DLD1 (cell line): Measurements from ENCODE around the gene ZNF484.
"Not testable (repeated sequence)": the region's sequence is repeated elsewhere in the genome, so short reads cannot be mapped to it uniquely, and the experiment has no call there.

ENCODE experiments used
- in situ Hi-C: cut with HindIII; loops from 2 replicates; pipeline ENCODE4 v1.10.0; 2017; ENCODE audit warnings: low sequenced_read_pairs

The ZNF484 gene

GRCh38 chr9:92877531-92878430 lies at the start of gene ZNF484:
Gene ZNF484, minus strand, starts transcription at chr9:92878038. Its CDS starts 3,009 bp downstream, at chr9:92875029.
- in situ Hi-C loops, result no loop called here

- in situ Hi-C loops, result no loop called here
Observed at GRCh38 chr9:92920437-92920836, 42.6 kb upstream of the ZNF484 start.

DNA sequence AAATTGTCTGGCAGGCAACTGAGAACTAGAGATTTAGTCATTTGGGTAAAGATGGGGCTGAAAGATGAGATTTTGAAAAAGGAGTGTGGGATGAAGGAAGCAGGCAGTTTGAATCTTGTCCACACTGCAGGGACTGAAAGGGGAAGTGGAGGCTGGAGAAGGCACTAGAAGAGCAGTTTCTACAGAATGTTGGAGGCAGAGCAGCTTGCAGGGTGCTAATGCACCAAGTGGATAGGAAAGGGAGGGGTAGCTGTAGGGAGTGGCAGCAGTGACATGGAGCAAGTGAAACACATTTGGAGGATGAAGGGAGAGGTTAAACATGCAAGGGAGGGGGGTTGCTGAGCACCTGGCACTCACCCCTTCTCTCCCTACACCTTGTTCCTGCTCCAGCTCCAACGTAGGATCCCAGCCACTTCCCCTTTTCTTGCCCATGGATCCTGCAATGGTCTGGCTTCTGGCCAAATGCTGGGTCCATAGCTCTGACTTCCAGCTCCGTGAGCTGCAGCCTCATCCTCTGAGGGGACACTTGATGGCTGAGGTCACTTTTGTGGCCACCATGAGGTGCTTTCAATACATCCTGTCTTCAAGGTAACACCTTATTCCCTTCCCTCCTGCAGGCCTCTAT lies 39.5 kb upstream of the ZNF484 start:
- in situ Hi-C loops, result no loop called here

- in situ Hi-C loops, result no loop called here
Observed at GRCh38 chr9:92911511-92912475, 34.0 kb upstream of the ZNF484 start.

DNA sequence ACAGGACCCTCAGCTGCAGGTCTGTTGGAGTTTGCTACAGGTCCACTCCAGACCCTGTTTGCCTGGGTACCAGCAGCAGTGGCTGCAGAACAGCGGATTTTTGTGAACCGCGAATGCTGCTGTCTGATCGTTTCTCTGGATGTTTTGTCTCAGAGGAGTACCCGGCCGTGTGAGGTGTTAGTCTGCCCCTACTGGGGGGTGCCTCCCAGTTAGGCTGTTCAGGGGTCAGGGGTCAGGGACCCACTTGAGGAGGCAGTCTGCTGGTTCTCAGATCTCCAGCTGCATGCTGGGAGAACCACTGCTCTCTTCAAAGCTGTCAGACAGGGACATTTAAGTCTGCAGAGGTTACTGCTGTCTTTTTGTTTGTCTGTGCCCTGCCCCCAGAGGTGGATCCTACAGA lies 27.3 kb upstream of the ZNF484 start:
- in situ Hi-C loops, result not testable (repeated sequence)

GRCh38 chr9:92897323-92897722 lies 19.5 kb upstream of the ZNF484 start:
- in situ Hi-C loops, result no loop called here

- in situ Hi-C loops, result no loop called here
Observed at GRCh38 chr9:92895812-92896436, 18.1 kb upstream of the ZNF484 start.

GRCh38 chr9:92894711-92895362 lies 17.0 kb upstream of the ZNF484 start:
- in situ Hi-C loops, result no loop called here

GRCh38 chr9:92893916-92894610 lies 16.2 kb upstream of the ZNF484 start:
- in situ Hi-C loops, result not testable (repeated sequence)

DNA sequence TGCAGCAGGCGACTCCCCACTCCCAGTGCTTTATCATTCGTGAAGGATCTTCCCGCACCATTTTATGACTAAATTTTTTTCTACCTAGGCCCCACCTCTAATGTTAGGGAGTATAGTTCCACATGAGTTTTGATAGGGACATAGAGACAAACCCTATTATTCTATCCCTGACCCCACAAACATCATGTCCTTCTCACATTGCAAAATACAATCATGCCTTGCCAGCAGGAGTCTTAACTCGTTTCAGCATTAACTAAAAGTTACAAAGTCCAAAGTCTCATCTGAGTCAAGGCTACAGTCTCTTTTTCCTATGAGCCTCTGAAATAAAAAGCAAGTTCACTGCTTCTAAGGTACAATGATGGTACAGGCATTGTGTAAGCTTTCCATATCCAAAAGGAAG lies 14.4 kb upstream of the ZNF484 start:
- in situ Hi-C loops, result not testable (repeated sequence)

- in situ Hi-C loops, result no loop called here
Observed at GRCh38 chr9:92890761-92891160, 12.9 kb upstream of the ZNF484 start.

GRCh38 chr9:92887880-92888338 lies 10.1 kb upstream of the ZNF484 start:
- in situ Hi-C loops, result no loop called here

DNA sequence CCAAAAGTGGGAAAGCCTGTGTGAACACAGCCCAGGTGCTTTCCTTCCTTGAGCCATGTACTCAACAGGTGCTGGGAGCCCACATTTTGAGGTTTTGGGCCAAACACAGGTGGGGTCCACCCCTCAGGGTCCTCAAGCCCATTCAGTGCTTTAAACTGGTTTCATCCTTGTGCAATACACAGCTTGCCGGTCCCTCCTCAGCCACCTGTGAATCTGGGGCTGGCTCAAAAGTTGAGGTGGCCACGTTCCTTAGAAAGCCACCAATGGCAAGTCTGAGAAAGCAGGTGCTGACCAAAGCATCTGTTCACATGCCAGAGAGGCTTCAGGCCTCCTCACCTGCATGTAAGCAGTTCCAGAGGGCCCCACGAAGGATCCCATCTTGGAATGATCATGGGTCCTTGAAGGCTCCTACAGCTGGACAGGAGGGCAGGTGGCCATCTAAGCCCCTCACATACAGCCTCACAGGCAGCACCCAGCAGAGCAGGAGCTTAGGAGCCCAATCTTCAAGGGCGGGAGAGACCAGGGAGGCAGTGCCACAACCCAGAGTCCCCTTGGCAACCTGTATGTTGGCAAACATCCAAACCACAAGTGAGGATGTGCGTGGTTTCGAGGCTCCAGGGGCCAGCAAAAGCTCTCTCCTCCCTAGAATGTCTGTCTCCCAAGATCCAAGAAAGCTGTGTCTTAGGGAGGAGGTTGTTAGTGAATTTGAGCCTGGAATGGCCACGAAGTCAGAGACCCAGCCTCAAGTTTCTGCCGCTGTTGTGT lies 9.2 kb upstream of the ZNF484 start:
- in situ Hi-C loops, result not testable (repeated sequence)

GRCh38 chr9:92883666-92884405 lies 6.0 kb upstream of the ZNF484 start:
- in situ Hi-C loops, result not testable (repeated sequence)

GRCh38 chr9:92882276-92882675 lies 4.4 kb upstream of the ZNF484 start:
- in situ Hi-C loops, result no loop called here

DNA sequence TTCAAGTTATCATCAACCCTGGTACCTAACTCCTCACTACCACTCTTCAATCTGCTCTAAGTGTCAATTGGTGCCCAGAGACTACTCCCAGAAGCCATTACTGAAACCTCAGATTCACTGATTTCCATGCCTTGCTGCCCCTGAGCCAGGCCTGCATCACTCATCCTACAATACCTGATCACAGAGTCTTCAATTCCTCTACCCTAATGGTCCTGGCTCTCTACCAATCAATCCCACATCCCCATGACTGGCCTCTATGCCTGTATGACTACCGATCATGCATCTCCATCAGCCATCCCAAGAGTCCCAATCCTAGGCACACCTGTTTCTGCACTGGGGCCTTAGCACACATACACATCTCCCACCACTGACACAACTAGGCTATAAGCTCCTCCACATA lies 2.5 kb downstream of the ZNF484 start:
- in situ Hi-C loops, result no loop called here

- in situ Hi-C loops, result no loop called here
Observed at GRCh38 chr9:92870289-92870688, 7.5 kb downstream of the ZNF484 start.

DNA sequence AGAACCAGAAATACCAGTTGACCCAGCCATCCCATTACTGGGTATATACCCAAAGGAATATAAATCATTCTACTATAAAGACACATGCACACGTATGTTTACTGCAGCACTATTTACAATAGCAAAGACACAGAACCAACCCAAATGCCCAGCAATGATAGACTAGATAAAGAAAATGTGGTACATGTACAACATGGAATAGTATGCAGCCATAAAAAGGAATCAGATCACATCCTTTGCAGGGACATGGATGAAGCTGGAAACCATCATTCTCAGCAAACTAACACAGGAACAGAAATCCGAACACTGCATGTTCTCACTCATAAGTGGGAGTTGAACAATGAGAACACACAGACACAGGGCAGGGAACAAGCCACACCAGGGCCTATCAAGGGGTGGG lies 11.2 kb downstream of the ZNF484 start:
- in situ Hi-C loops, result not testable (repeated sequence)
